ENCODE data around the gene ATXN10. TPM values are rescaled to one million over a fixed set of nuclear protein-coding genes. Genes with fewer than 3 reads are reported as not detected.

Gene ATXN10
- total RNA-seq, 1 experiment from 2014 or later: 135 TPM

GRCh38 chr22:45891471-45891995 is 219.9 kb downstream of the ATXN10 start:
- ATAC-seq (no peak), DNase-seq (ENCODE audit: low read depth, low spot score) (no peak)
- H3K36me3 ChIP-seq (ENCODE audit: control insufficient read depth in 1 of 2, insufficient read depth in 2 of 2, low read length in 2 of 2): no peaks in the 10 kb centered on the region
- no TSS peak for BruUV-seq (replicated peaks)
- ChIA-PET CTCF (no interaction called here), RAD21 (ENCODE audit: low non-redundant PET in 1 of 2, low total read pairs in 2 of 2, uncharacterized antibody in 2 of 2, unreplicated experiment in 2 of 2) (no interaction called here), POLR2A (no interaction called here)
- H4K20me1 ChIP-seq (ENCODE audit: insufficient read depth): no peaks in the 10 kb centered on the region
- TF ChIP-seq RAD21 (IDR thresholded peaks at IDR 0.05; ENCODE audit: low read depth) (no peak), SP1 (IDR thresholded peaks at IDR 0.05; ENCODE audit: low read depth) (no peak), TCF7L2 (IDR thresholded peaks at IDR 0.05; ENCODE audit: borderline replicate concordance, extremely low read depth, insufficient read depth, insufficient read length) (no peak), POLR2AphosphoS5 (IDR thresholded peaks at IDR 0.05; ENCODE audit: low read depth, low read length) (no peak), ZFX (IDR thresholded peaks at IDR 0.05) (no peak), ELF1 (IDR thresholded peaks at IDR 0.05; ENCODE audit: borderline replicate concordance, low read depth) (no peak), CEBPB (IDR thresholded peaks at IDR 0.05; ENCODE audit: low read depth) (no peak)
- H3K4me1 ChIP-seq (ENCODE audit: control insufficient read depth in 1 of 2, insufficient read depth in 2 of 2, low read length in 2 of 2): peaks cover 4 to 14% of the 10 kb centered on the region in 2 experiments; a peak in 3 of 4 replicates
- intact Hi-C loops (cut with micrococcal nuclease): no loop called here
- H3K79me2 ChIP-seq (ENCODE audit: insufficient read depth, low read length): no peaks in the 10 kb centered on the region
- no peaks in the 10 kb centered on the region for H3K9me2 ChIP-seq (ENCODE audit: insufficient read depth)
- H3K27ac ChIP-seq (ENCODE audit: low read depth, low read length): no peak overlapping the region
- H3K9me3 ChIP-seq (ENCODE audit: control insufficient read depth in 1 of 2, insufficient read depth in 1 of 2, low read depth in 1 of 2, low read length in 2 of 2): no peaks in the 10 kb centered on the region
- H3K27me3 ChIP-seq (ENCODE audit: insufficient read depth, low read length): no peaks in the 10 kb centered on the region
- no peak overlapping the region for H3K4me2 ChIP-seq (ENCODE audit: low read length)
- no peak overlapping the region for H3K9ac ChIP-seq (ENCODE audit: low read length)
- no peak overlapping the region for H3K4me3 ChIP-seq (replicated peaks in 1 of 2; ENCODE audit: low read depth in 1 of 2, low read length in 2 of 2)
- H2AFZ ChIP-seq (ENCODE audit: low read depth, low read length, poor library complexity, severe bottlenecking): no peak overlapping the region

GRCh38 chr22:45891996-45892621 is 220.5 kb downstream of the ATXN10 start:
- H3K4me3 ChIP-seq (replicated peaks in 1 of 2; ENCODE audit: low read depth in 1 of 2, low read length in 2 of 2): no peak overlapping the region
- BruUV-seq (replicated peaks): no TSS peak
- H4K20me1 ChIP-seq (ENCODE audit: insufficient read depth): no peaks in the 10 kb centered on the region
- no peaks in the 10 kb centered on the region for H3K36me3 ChIP-seq (ENCODE audit: control insufficient read depth in 1 of 2, insufficient read depth in 2 of 2, low read length in 2 of 2)
- CTCF ChIA-PET: no interaction called here
- H3K4me2 ChIP-seq (ENCODE audit: low read length): no peak overlapping the region
- TF ChIP-seq REST (IDR thresholded peaks at IDR 0.05; ENCODE audit: low read depth): no peak
- no peak for TF ChIP-seq SRF (IDR thresholded peaks at IDR 0.05; ENCODE audit: low read depth)
- no peak for TF ChIP-seq EZH2 (IDR thresholded peaks at IDR 0.05)
- TF ChIP-seq ELF1 (IDR thresholded peaks at IDR 0.05; ENCODE audit: borderline replicate concordance, low read depth): no peak
- TF ChIP-seq SP1 (IDR thresholded peaks at IDR 0.05; ENCODE audit: low read depth): no peak
- no peak for TF ChIP-seq POLR2A (IDR thresholded peaks at IDR 0.05; ENCODE audit: borderline replicate concordance, extremely low read depth, insufficient read depth, insufficient read length)
- no peak for TF ChIP-seq TCF7L2 (IDR thresholded peaks at IDR 0.05; ENCODE audit: borderline replicate concordance, extremely low read depth, insufficient read depth, insufficient read length)
- TF ChIP-seq MAX (IDR thresholded peaks at IDR 0.05): no peak
- TF ChIP-seq ZFX (IDR thresholded peaks at IDR 0.05): no peak
- TF ChIP-seq ATF3 (IDR thresholded peaks at IDR 0.05): no peak
- no peak for TF ChIP-seq JUND (IDR thresholded peaks at IDR 0.05)
- TF ChIP-seq EZH2phosphoT487 (IDR thresholded peaks at IDR 0.05; ENCODE audit: borderline replicate concordance): no peak
- no peak for TF ChIP-seq YY1 (IDR thresholded peaks at IDR 0.05; ENCODE audit: extremely low read depth, insufficient replicate concordance, low read depth, low read length)
- TF ChIP-seq ZNF274 (IDR thresholded peaks at IDR 0.05; ENCODE audit: low read depth, low read length): no peak
- TF ChIP-seq POLR2AphosphoS5 (IDR thresholded peaks at IDR 0.05; ENCODE audit: low read depth, low read length): no peak
- no peaks in the 10 kb centered on the region for H3K79me2 ChIP-seq (ENCODE audit: insufficient read depth, low read length)
- no peak overlapping the region for H2AFZ ChIP-seq (ENCODE audit: low read depth, low read length, poor library complexity, severe bottlenecking)
- POLR2A ChIA-PET: no interaction called here
- DNase-seq (ENCODE audit: low read depth, low spot score) (no peak), ATAC-seq (no peak)
- no peak overlapping the region for H3K27ac ChIP-seq (ENCODE audit: low read depth, low read length)
- RAD21 ChIA-PET (ENCODE audit: low non-redundant PET in 1 of 2, low total read pairs in 2 of 2, uncharacterized antibody in 2 of 2, unreplicated experiment in 2 of 2): interaction anchor here in 1 of 2 experiments (0.6 kb wide), 1 partner anchor 321 kb away, joined by 4 read pairs; no protein-coding TSS in a partner anchor
- H3K9me3 ChIP-seq (ENCODE audit: control insufficient read depth in 1 of 2, insufficient read depth in 1 of 2, low read depth in 1 of 2, low read length in 2 of 2): no peaks in the 10 kb centered on the region
- H3K27me3 ChIP-seq (ENCODE audit: insufficient read depth, low read length): no peaks in the 10 kb centered on the region
- no peak overlapping the region for H3K9ac ChIP-seq (ENCODE audit: low read length)
- no peaks in the 10 kb centered on the region for H3K9me2 ChIP-seq (ENCODE audit: insufficient read depth)
- intact Hi-C loops (cut with micrococcal nuclease): no loop called here
- H3K4me1 ChIP-seq (ENCODE audit: control insufficient read depth in 1 of 2, insufficient read depth in 2 of 2, low read length in 2 of 2): peaks cover 8 to 17% of the 10 kb centered on the region in 2 experiments; a peak in 3 of 4 replicates
